ENCODE measurements around the gene MYO9B. TPM values are rescaled to one million over a fixed set of nuclear protein-coding genes. Genes with fewer than 3 reads are reported as not detected.
"Not testable (repeated sequence)": the region's sequence is repeated elsewhere in the genome, so short reads cannot be mapped to it uniquely, and the experiment has no call there.

Gene MYO9B
- total RNA-seq, 3 donors from 2014 or later, result 82.6 to 104 (median 91.4) TPM

DNA sequence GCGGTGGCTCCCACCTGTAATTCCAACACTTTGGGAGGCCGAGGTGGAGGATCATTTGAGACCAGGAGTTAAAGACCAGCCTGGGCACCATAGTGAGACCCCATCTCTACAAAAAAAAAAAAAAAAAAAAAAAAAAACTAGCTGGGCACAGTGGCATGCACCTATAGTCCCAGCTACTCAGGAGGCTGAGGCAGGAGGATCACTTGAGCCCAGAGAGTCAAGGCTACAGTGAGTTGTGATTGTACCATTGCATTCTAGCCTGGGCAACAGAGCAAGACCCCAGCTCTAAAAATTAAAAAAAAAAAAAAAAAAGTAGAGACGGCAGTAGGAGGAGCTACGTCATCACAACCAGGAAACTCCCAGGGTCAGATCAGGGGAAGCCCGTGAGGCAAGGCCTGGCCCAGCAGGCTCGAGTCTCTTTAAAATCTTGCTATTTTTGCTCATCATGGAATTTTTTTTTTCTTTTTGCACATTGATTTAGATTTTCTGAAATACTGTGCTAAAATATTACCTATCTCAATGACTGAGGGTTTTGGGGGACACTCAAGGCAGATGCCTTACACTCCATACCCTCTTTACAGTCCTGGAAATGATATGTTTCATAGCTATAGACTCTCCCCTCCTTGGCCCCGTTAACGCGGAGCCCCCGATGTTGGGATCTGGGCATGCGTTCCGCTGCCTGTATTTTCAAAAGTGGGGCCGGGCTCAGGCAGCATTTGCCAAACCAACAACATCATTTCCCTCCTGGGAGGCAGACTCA is 95.1 kb downstream of the MYO9B start:
- no peak for DNase-seq
- no peaks in the 10 kb centered on the region for H3K4me1 Mint-ChIP-seq (ENCODE audit: low read depth)
- H3K27me3 Mint-ChIP-seq (ENCODE audit: low read depth), result no peaks in the 10 kb centered on the region
- peaks cover 16% of the 10 kb centered on the region for H3K36me3 Mint-ChIP-seq (ENCODE audit: insufficient read depth)
- H3K9me3 Mint-ChIP-seq, result no peaks in the 10 kb centered on the region
- H3K4me3 Mint-ChIP-seq, result no peak overlapping the region
- ATAC-seq, result no peak

GRCh38 chr19:17171874-17172273 is 96.3 kb downstream of the MYO9B start:
- no peaks in the 10 kb centered on the region for H3K9me3 Mint-ChIP-seq

GRCh38 chr19:17172624-17173345 is 97.2 kb downstream of the MYO9B start:
- no peaks in the 10 kb centered on the region for H3K27me3 Mint-ChIP-seq (ENCODE audit: low read depth)
- no peak for ATAC-seq
- DNase-seq, result no peak
- H3K9me3 Mint-ChIP-seq, result no peaks in the 10 kb centered on the region
- H3K4me3 Mint-ChIP-seq, result no peak overlapping the region
- H3K36me3 Mint-ChIP-seq (ENCODE audit: insufficient read depth), result peaks cover 20% of the 10 kb centered on the region
- H3K4me1 Mint-ChIP-seq (ENCODE audit: low read depth), result no peaks in the 10 kb centered on the region

More at GRCh38 chr19:17171874-17172273, 96.3 kb downstream of the MYO9B start:
- Mint-ChIP-seq H3K36me3 (ENCODE audit: insufficient read depth) (peaks cover 16% of the 10 kb centered on the region), H3K4me1 (ENCODE audit: low read depth) (no peaks in the 10 kb centered on the region), H3K27me3 (ENCODE audit: low read depth) (no peaks in the 10 kb centered on the region), H3K4me3 (no peak overlapping the region)
- ATAC-seq, result no peak
- DNase-seq, result no peak

DNA sequence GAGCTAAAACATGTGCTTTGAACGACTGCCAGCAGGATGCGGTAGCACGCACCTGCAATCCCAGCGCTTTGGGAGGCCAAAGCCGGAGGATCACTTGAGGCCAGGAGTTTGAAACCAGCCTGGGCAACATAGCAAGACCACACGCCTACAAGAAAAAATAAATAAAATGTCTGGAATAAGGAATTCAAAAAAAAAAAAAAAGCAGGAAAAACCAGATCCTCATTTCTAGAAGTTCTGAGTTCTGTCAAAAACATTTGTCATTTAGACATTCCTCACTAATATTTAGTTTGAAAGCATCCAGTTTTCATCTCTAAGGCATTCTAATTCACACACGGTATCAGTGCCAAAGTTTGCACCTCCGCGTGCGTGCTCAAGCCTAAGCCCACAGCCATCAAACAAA is 102.7 kb downstream of the MYO9B start:
- Mint-ChIP-seq H3K9me3 (no peaks in the 10 kb centered on the region), H3K4me1 (ENCODE audit: low read depth) (peaks cover 4% of the 10 kb centered on the region), H3K4me3 (no peak overlapping the region), H3K36me3 (ENCODE audit: insufficient read depth) (peaks cover 18% of the 10 kb centered on the region), H3K27me3 (ENCODE audit: low read depth) (no peaks in the 10 kb centered on the region)
- no peak for ATAC-seq
- no peak for DNase-seq

- H3K36me3 Mint-ChIP-seq (ENCODE audit: insufficient read depth), result peaks cover 15% of the 10 kb centered on the region
- H3K9me3 Mint-ChIP-seq, result no peaks in the 10 kb centered on the region
- no peaks in the 10 kb centered on the region for H3K27me3 Mint-ChIP-seq (ENCODE audit: low read depth)
- ATAC-seq (no peak), DNase-seq (no peak)
- H3K4me1 Mint-ChIP-seq (ENCODE audit: low read depth), result peaks cover 20% of the 10 kb centered on the region
- no peak overlapping the region for H3K4me3 Mint-ChIP-seq
These were observed 105.6 kb downstream of the MYO9B start for GRCh38 chr19:17180997-17181702.

GRCh38 chr19:17183271-17183761 is 107.7 kb downstream of the MYO9B start:
- Mint-ChIP-seq H3K27me3 (ENCODE audit: low read depth) (no peaks in the 10 kb centered on the region), H3K4me1 (ENCODE audit: low read depth) (peaks cover 20% of the 10 kb centered on the region), H3K4me3 (peak overlapping the region; percentile 82), H3K9me3 (no peaks in the 10 kb centered on the region), H3K36me3 (ENCODE audit: insufficient read depth) (peaks cover 9% of the 10 kb centered on the region)
- DNase-seq, result no peak
- peak; percentile 26 to 42 for ATAC-seq

GRCh38 chr19:17183858-17184321 is 108.3 kb downstream of the MYO9B start:
- no peaks in the 10 kb centered on the region for H3K9me3 Mint-ChIP-seq
- no peak for DNase-seq
- H3K4me1 Mint-ChIP-seq (ENCODE audit: low read depth), result peaks cover 20% of the 10 kb centered on the region
- H3K4me3 Mint-ChIP-seq, result peak overlapping the region; percentile 82
- H3K27me3 Mint-ChIP-seq (ENCODE audit: low read depth), result no peaks in the 10 kb centered on the region
- H3K36me3 Mint-ChIP-seq (ENCODE audit: insufficient read depth), result peaks cover 11% of the 10 kb centered on the region
- peak; percentile 65 to 66 for ATAC-seq

GRCh38 chr19:17184371-17184841 is 108.8 kb downstream of the MYO9B start:
- Mint-ChIP-seq H3K36me3 (ENCODE audit: insufficient read depth) (peaks cover 14% of the 10 kb centered on the region), H3K4me1 (ENCODE audit: low read depth) (peaks cover 20% of the 10 kb centered on the region), H3K4me3 (peak overlapping the region; percentile 82), H3K9me3 (no peaks in the 10 kb centered on the region), H3K27me3 (ENCODE audit: low read depth) (no peaks in the 10 kb centered on the region)
- peak; percentile 39 for DNase-seq
- ATAC-seq, result peak; percentile 82 to 84

GRCh38 chr19:17185590-17185989 is 110.0 kb downstream of the MYO9B start:
- peaks cover 12% of the 10 kb centered on the region for H3K36me3 Mint-ChIP-seq (ENCODE audit: insufficient read depth)
- no peak overlapping the region for H3K4me3 Mint-ChIP-seq
- no peak for ATAC-seq
- no peaks in the 10 kb centered on the region for H3K9me3 Mint-ChIP-seq
- no peaks in the 10 kb centered on the region for H3K27me3 Mint-ChIP-seq (ENCODE audit: low read depth)
- DNase-seq, result no peak
- H3K4me1 Mint-ChIP-seq (ENCODE audit: low read depth), result peaks cover 20% of the 10 kb centered on the region

DNA sequence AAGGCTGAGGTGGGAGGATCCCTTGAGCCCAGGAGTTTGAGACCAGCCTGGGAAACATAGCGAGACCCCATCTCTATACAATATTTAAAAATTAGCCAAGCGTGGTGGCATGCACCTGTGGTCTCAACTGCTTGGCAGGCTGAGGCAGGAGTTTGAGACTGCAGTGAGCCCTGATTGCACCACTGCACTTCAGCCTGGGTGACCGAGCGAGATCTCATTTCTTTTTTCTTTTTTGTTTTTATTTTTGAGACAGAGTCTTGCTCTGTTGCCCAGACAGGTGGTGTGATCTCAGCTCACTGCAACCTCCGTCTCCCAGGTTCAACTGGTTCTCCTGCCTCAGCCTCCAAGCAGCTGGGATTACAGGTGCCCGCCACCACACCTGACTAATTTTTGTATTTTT is 116.2 kb downstream of the MYO9B start:
- not testable (repeated sequence) for ATAC-seq; H3K4me3 Mint-ChIP-seq; H3K27me3 Mint-ChIP-seq (ENCODE audit: low read depth); H3K4me1 Mint-ChIP-seq (ENCODE audit: low read depth); DNase-seq; H3K9me3 Mint-ChIP-seq
- H3K36me3 Mint-ChIP-seq (ENCODE audit: insufficient read depth), result peaks cover 29% of the 10 kb centered on the region

DNA sequence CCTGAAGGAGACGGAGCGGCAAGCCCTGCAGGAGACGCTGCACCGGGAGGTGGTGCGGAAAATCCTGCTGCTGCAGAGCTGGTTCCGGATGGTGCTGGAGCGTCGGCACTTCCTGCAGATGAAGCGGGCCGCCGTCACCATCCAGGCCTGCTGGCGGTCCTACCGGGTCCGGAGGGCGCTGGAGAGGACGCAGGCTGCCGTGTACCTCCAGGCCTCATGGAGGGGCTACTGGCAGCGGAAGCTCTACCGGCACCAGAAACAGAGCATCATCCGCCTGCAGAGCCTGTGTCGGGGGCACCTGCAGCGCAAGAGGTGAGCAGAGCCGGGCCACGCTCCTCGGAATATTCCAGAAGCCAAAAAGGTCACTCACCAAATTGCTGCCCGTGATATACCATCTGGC is 117.2 kb downstream of the MYO9B start:
- no peak for DNase-seq
- Mint-ChIP-seq H3K9me3 (no peaks in the 10 kb centered on the region), H3K27me3 (ENCODE audit: low read depth) (no peaks in the 10 kb centered on the region), H3K4me3 (no peak overlapping the region), H3K4me1 (ENCODE audit: low read depth) (no peaks in the 10 kb centered on the region), H3K36me3 (ENCODE audit: insufficient read depth) (peaks cover 33% of the 10 kb centered on the region)
- ATAC-seq, result no peak

DNA sequence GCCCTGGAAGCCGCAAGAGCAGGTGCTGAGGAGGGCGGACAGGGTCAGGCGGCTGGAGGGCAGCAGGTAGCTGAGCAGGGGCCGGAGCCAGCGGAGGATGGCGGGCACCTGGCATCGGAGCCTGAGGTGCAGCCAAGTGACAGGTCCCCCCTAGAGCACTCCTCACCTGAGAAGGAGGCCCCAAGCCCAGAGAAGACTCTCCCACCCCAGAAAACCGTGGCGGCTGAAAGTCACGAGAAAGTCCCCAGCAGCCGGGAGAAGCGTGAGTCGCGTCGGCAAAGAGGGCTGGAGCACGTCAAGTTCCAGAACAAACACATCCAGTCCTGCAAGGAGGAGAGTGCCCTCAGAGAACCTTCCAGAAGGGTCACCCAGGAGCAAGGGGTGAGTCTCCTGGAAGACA is 119.0 kb downstream of the MYO9B start:
- H3K4me3 Mint-ChIP-seq, result no peak overlapping the region
- H3K4me1 Mint-ChIP-seq (ENCODE audit: low read depth), result no peaks in the 10 kb centered on the region
- peaks cover 35% of the 10 kb centered on the region for H3K36me3 Mint-ChIP-seq (ENCODE audit: insufficient read depth)
- DNase-seq, result no peak
- H3K9me3 Mint-ChIP-seq, result no peaks in the 10 kb centered on the region
- no peaks in the 10 kb centered on the region for H3K27me3 Mint-ChIP-seq (ENCODE audit: low read depth)
- ATAC-seq, result no peak

DNA sequence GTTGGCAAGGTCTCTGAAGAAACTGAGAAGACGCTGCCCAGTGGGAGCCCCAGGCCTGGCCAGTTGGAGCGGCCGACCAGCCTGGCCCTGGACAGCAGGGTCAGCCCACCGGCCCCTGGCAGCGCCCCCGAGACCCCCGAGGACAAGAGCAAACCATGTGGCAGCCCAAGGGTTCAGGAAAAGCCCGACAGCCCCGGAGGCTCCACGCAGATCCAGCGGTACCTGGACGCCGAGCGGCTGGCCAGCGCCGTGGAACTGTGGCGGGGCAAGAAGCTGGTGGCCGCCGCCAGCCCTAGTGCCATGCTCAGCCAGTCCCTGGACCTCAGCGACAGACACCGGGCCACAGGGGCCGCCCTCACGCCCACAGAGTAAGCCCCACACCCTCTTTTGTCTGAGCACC is 119.5 kb downstream of the MYO9B start:
- Mint-ChIP-seq H3K36me3 (ENCODE audit: insufficient read depth) (peaks cover 38% of the 10 kb centered on the region), H3K4me1 (ENCODE audit: low read depth) (no peaks in the 10 kb centered on the region), H3K9me3 (no peaks in the 10 kb centered on the region), H3K27me3 (ENCODE audit: low read depth) (no peaks in the 10 kb centered on the region), H3K4me3 (no peak overlapping the region)
- DNase-seq, result no peak
- no peak for ATAC-seq

GRCh38 chr19:17196610-17197009 is 121.0 kb downstream of the MYO9B start:
- Mint-ChIP-seq H3K4me1 (ENCODE audit: low read depth) (no peaks in the 10 kb centered on the region), H3K4me3 (no peak overlapping the region), H3K36me3 (ENCODE audit: insufficient read depth) (peaks cover 42% of the 10 kb centered on the region), H3K27me3 (ENCODE audit: low read depth) (no peaks in the 10 kb centered on the region), H3K9me3 (no peaks in the 10 kb centered on the region)
- no peak for DNase-seq
- no peak for ATAC-seq

Measured in activated T-cell treated with anti-CD3 and anti-CD28 coated beads, Interleukin-2, amount 50 U/mL, for 4 hours (primary cell).